Hematopoietic multipotent progenitor cell treated with erythropoietin and hydrocortisone succinate and interleukin-3 and kit ligand, for 4 days (in vitro differentiated cells): ENCODE results near the gene SLC10A2.

Source experiments
- DNase-seq: peaks from one replicate; pipeline ENCODE4 v3.0.0-alpha.2; 2015

SLC10A2 gene

DNA sequence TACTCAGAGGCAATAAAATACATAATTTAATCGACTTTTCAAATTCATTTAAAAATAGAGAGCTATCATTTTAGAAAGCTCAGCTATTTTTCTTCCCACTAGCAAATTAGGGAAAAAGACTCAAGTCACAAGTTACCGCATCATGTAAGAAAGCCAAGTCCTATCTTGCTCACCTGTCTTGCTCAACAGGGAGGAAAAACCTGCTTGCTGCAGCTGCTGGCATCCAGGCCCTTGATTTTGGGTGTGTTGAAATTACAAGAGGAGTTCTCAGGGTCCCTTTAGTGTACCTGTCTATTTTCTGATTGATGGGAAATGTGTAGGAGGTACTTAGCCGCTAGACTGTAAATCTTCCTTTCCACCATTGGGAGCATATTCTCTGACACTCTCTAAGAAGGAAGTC, 22.2 kb downstream of the SLC10A2 start:
- no peak for DNase-seq

DNA sequence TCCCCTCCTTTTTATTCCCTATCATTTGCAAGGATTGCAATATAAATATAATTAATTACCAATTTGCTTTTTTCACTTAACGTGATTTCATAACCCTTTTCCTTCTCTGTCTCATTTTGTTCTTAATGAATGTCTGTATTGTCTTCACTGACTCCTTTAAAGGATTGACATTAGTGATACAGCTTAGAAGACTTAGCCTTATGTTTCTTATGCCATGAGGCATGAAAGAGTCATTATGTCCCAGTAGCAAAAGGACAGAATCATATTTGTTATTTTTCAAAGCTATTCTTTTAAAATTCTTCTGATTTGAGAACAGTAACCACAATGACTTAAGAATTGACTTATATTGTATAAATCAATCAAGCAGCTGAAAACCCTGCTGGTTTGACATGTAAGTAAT, 26.2 kb downstream of the SLC10A2 start:
- DNase-seq, result no peak

DNA sequence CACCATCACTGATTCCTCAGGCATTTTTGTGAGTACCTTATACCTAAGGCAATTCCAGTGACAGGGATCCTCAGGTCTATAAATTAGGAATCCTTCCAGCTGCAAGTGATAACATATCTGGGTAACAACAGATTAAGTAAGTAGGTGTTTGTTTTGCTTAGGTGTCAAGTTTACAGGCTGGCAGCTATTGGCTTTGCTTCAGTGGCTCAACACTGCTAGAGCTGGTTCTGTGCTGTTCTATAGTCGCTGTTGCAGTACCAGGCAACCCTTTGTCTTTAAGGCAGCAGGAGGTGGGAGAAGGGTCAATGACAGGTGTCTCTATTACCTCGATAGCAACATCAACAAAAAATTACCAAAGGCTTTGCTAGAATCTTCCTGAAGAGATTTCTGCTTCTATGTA, 27.0 kb downstream of the SLC10A2 start:
- no peak for DNase-seq

DNA sequence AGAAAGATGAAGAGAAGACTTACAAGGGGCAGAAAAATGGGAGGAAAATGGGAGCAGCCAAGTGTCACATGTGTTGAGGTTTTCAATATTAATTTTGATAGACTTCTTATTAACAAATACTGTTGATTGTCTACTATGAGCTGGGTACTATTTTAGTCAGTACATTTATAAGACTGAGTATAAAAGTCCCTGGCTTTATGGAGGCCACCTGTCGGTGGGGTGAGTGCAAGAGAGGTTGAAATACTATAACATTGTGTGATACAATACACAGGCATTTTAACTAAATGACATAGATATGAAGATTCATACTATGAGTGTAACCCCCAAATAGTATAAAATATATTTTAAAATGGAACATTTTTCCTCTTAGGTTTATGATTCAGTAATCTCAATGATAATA, 29.9 kb downstream of the SLC10A2 start:
- no peak for DNase-seq

DNA sequence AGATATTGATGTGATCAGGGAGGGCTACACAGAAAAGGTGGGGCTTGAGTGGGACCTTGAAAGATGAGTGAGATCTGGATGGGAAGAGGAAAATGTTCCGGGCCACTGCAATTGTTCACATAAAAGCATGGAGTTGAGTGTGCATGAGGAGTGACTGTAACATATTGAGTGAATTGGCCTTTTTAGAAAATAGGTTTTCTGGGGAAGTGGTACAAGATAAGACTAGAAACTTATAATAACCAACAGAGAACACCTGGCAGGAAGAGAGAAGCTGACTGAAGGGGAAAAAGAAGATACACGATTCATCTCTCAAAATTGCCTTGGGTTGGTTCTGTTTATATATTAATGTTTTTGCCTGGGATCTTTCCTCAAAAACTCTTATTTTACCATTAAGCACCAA, 32.2 kb downstream of the SLC10A2 start:
- no peak for DNase-seq

DNA sequence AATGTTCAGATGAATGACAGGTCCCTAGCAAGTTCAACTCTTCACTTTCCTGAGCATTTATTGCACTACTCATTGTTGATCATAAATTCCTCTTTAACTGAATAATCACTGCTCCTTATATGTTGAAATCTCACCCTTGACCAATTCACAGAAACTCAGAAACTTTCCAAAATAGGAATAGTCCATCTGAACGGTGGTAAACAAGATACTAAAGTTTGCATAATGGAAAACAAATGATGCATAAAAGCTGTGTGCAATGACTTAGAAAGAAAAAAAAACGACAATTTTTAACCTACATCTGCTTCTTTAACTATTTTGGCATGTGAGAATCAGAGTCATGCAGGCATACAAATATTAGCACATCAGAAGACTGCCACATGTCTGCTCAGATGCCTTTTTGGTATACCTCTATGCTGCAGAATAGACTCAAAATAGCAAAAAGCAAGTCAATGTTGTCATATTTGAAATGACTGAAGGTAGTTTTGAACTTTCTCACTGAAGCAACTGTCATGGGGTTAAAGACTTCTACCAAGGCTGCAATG, 34.8 kb downstream of the SLC10A2 start:
- DNase-seq, result no peak

DNA sequence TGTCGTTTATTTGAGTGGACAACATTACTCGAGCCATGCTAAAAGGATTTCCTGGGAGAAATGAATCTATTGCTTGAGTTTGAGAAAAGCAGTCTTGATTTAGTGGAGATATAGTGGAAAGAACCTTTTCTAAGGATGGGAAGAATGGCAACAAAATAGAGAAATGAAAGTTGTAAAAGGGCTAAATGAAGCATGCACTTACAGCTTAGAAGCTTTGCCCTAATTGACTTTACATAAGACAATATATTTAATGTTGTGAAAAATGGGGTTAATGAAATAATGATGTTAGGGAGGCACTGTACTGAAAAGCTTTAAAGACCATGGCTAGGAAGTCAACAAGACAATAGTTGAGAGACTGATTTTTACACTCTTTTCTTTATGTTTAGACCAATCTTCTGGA, 35.4 kb downstream of the SLC10A2 start:
- DNase-seq, result no peak

DNA sequence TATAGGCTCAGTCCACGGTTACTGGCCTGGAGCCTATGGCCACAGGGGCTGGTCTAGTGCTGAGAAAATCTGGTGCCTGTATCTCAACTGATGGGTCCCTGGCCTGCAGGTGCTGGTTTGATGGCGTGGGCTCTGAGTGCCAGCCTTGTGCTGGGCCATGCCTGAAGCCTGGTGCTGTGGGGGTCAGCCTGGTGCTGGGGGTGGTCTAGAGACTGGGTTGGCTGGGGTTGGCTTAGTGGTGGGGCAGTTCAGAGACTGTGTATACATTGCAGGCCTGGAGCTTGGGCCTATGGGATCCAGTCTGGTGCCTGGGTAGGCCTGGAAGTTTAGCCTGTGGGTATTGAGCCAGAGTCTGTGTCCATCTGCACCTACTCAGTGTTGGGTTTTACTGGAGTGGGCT, 36.4 kb downstream of the SLC10A2 start:
- no peak for DNase-seq

DNA sequence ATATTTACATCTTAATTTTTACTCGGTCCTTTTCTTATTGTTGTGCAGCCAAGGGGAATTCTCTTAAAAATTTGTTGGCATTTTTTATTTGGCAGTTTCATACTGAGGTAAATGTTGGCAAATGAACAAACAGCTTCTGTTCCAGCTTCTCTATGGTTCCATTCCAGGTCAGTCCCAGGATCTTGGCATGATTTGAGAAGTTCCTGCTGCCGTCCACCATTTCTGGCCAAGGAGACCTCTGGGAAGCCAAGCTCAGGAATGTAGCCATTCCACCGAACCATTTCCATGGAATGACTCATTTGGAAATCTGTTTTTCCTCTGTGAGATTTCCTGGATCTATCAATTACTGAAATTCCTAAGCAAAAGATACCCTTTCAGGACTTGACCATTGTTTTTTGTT, 43.9 kb downstream of the SLC10A2 start:
- no peak for DNase-seq

DNA sequence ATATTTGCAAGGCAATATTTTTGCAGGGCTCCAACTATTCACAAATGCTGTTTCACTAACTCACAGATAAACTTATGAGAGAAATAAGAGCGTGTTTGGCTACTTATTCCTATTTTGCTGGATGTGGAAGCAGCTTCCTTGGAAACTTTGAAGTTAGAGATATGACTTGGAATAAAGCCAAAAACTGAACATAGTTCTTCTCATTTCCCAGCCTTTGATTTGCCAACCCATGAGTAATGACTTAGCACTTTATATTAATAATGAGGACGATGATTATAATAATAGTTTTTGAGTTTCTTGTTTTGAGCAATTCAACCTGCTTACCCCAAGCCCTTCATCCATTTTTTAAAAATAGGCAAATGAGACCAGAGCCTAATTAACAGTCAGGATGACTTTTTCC, 47.7 kb downstream of the SLC10A2 start:
- DNase-seq, result no peak

DNA sequence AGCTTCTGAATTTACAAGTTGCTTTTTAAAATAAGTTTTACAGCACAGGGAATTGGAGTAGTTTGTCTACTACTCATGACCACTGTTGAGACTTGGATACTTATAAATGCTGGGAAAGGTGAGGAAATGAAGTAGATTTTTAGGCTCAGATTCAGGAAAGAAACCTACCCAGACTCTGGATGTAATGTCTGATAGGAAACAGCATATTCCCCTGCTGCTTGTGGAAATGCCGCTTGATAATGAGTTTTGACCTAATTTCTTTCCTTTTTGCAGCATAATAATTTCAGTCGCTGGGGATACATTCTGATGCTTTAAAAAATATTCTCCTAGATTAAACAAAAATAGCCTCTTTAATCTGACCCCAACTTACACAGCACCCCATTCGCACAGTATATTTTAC, 53.6 kb downstream of the SLC10A2 start:
- DNase-seq, result no peak

DNA sequence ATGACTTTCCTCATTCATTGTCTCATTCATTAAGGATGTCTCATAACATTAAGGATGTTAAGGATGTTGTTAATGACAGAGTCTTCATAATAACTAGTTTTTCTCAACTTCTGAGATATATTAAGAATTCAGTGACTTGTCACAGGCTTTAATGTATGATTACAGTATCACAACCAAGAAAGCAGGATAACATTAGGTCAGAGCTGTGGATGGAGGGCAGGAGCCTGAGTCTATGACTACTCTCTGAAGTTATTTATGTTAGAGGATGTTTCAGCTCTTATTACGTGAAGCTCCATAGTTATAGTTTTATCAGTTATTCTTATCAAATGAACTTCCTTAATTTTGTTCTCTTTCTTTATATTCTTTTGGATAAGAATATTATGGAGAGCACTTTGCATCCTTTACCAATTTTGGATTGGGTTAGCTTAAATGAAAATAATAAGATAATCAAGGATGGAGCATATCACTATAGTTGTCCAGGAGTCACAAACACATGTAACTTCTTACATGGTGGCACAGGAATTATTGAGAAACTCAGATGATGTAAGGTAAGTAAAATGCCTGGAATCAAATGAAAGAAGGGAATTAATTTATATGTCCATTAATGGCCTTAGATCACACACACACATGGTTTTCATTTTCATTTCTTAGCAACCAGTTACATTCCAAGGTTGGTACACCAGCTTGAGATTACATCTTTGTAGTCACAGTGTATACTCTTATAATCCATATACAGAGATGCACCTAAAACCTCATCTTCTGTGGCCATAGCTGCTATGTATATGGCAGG, 57.0 kb downstream of the SLC10A2 start:
- DNase-seq, result no peak

DNA sequence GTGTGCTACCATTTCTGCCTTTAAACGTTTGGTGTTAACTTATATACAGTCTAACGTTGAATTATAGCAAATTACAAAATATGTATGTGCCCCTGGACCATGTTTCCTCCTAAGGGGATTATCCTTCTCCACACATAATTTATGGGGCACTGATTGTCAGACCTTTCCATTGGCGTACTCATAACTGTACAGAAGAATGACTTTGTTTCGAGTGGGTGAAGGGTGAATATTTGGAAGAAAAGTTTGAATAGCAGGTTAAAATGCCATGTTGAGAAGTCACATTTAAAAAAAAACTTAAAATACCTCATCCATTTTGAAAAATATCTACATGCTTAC, 58.8 kb downstream of the SLC10A2 start:
- DNase-seq, result no peak

DNA sequence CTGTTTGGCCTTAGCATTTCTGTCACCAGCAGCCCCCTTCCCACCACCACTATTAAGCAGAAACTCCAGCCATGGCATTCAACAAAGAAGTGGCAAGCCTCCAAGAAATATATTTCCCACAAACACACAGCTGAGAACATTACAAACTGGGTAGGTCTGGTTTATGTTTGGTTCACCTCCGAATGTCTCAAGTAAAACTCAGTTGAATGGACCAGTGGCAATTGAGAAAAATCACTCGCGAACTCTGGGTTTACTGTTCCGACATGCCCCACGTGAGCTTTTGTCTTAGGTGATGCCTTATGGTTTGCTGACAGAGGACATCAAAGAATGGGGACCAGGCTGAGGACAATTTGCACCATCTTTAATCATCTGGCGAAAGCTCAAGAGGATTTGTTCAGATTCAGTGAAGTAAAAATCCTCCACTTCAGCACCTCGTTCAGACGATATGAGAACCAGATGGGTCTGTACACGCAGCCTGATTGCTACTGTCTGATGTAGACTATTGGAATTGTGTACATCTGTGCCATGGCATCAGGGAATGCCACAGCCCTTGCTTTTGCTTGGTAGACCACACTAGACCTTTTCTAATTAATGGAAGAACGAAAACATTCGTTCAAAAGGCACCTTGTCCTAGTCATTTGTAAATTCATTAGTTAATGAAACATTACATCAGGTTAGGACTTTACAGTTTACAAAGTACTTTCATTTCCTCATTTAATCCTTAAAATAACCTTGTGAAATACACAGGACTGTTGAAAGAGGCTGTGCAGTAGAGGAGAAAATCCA, 59.4 kb downstream of the SLC10A2 start:
- DNase-seq, result no peak

DNA sequence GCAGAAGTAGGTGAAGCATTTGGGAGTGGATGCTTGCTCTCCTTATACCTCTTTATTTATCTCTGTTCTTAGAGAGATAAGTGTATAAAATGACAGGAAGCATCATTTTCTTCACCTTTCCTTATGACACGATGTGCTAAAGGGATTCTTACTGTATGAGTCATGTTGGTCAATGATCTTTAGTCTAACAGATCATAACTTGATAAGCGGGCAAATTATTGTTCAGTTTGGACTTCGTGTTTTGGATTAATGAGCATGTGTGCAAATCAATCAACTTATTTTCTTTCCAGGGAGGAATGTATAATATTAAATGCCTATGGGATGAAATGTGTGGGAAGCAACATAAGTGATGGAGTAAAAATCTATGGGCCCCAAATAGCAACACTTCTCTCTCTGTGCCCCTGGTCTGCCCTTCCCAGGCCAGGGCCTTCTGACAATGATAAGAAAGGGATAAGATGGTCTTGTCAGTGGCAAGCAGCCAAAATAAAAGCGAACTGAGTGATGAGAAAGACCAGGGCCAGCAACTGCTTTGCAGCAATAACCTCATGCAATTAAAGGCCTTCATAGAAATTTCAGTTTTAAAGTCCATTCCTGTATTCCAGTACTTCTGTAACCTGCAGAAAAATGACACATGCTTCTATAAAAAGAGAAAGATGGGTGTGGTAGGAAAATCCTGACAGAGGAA, 61.4 kb downstream of the SLC10A2 start:
- no peak for DNase-seq

DNA sequence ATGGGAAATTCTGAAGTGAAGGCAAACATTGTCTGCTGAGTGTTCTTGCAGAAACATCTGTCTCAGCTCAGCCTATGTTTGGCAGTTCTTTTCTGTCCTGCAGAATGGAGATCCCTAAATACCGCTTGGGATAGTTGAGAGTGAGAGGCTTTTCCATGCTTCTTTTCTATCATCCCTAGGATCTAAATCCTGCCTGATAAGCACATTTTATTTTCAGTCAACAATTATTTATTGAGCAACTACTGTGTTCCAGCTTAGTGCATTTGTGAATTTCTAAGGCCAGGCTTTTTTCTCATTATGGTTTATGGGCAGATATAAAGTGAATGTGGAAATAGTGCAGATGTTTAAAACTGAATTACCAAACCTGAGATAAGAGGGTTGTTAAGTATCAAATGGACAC, 62.6 kb downstream of the SLC10A2 start:
- no peak for DNase-seq

DNA sequence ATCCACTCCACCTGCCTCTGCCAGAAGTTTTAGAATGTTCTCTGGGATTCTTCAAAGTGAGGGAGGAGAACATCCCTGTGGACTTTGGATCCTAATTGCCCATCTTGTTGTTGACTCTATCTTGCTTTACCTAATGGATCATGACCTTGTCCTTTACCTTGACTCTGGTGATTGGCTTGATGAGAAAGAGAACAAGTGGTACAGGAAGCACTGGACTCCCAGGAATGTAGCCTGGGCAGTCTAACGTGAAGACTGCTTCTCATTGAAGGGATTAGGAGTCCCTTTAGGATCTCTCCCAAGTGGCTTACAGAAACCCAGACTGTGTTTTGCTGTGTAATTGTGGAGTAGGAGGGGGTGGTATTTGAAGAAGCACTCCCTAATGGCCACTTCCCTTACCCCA, 63.9 kb downstream of the SLC10A2 start:
- no peak for DNase-seq

DNA sequence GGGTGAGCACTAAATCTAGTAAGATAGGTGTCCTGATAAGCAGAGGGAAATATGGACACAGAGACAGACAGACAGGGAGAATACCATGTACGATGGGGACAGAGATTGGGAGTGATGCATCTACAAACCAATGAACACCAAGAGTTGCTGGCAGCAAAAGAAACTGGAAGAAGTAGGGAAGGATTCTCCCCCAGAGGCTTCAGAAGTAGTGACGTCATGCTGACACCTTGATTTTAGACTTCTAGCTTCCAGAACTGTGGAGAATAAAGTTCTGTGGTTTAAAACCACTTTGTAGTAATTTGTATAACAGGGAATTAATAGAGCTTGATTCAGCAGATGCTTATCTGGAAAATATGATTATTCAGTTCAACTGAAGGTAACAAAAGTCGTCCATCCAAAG, 66.1 kb downstream of the SLC10A2 start:
- no peak for DNase-seq

DNA sequence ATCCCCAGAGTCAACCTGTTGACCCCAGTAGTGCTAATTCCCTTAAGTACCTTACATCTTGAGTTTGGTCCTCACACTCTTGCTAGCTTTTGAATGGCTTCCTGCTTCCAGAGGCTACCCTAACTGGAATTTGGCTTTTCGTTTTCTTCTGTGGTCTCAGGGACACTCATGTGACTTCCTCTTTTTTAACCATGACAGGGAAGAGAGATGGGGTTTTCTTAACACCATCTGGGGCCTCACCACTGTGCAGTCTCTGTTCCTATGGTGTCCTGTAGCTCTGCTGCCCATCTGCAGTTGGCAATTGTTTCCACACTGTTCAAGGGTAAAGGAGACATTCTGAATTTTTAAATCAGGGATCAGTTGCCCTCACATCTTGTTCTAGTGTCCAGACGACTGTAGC, 66.7 kb downstream of the SLC10A2 start:
- DNase-seq, result peak; percentile 68
